ENCODE results near the gene KLHL29. TPM values are rescaled to one million over a fixed set of nuclear protein-coding genes. Genes with fewer than 3 reads are reported as not detected.

KLHL29 gene
- total RNA-seq, 1 experiment from 2014 or later, result 2.4 TPM

DNA sequence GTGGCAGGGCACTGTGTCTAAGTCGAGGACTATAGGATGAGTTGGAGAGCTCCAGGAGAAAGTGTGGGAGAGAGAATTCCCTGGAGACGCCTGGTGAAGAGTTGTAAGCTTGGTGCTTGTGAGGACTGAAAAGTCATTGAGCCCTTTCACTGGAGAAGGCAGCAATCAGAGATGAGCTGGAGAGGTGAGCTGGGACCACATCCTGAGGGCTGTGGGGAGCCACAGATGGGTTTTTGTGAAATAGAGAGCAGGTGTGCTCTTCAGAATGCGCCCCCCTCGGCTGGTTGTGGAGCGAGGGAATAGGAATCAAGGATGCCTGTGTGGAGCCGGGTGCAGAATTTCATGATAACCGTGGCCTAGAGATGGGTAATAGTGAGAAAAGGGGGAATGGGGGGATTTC is 224.3 kb downstream of the KLHL29 start:
- H2BK20ac ChIP-seq (ENCODE audit: low read depth, low read length, poor library complexity, severe bottlenecking), result no peak overlapping the region
- no CpG with 5 or more reads among the region's 7 CpGs for whole genome bisulfite sequencing (ENCODE audit: extremely low coverage, insufficient read length, low lambda C conversion rate)
- H3K23me2 ChIP-seq (ENCODE audit: insufficient read length, low read depth, low read length, poor library complexity, severe bottlenecking), result no peaks in the 10 kb centered on the region
- no peak overlapping the region for H3K4ac ChIP-seq (ENCODE audit: low read depth, low read length)
- H3K4me1 ChIP-seq (ENCODE audit: insufficient read depth, low read length), result peaks cover 5% of the 10 kb centered on the region; the same call in 1 of the 2 replicates
- no peak overlapping the region for H2BK5ac ChIP-seq (ENCODE audit: insufficient read length, low read length)
- no peak overlapping the region for H3K56ac ChIP-seq (ENCODE audit: insufficient read length, low read depth, low read length)
- H3K27ac Mint-ChIP-seq, result peak overlapping the region; percentile 51 to 69 (median 66); a peak in 6 of 7 replicates
- H3K18ac ChIP-seq (ENCODE audit: insufficient read length, low read depth, low read length), result no peak overlapping the region
- H3T11ph ChIP-seq (ENCODE audit: low read length), result no peak overlapping the region
- no peak for DNase-seq
- H2AFZ ChIP-seq (ENCODE audit: low read length), result no peak overlapping the region
- H2BK12ac ChIP-seq (ENCODE audit: insufficient read length, low read depth, low read length), result no peak overlapping the region
- no peaks in the 10 kb centered on the region for H4K20me1 ChIP-seq (ENCODE audit: control insufficient read depth, insufficient read depth, insufficient read length)
- H3K79me2 ChIP-seq (ENCODE audit: insufficient read depth, low read length), result no peaks in the 10 kb centered on the region
- no peaks in the 10 kb centered on the region for H3K9me3 ChIP-seq (ENCODE audit: control insufficient read depth, low read depth, low read length)
- H3K23ac ChIP-seq (ENCODE audit: insufficient read length, low read depth, low read length), result no peak overlapping the region
- H4K5ac ChIP-seq (ENCODE audit: insufficient read length, low read depth, low read length), result no peak overlapping the region
- H3K4me3 Mint-ChIP-seq, result no peak overlapping the region; a peak in 1 of 5 replicates
- H3K27ac ChIP-seq (ENCODE audit: insufficient read length, low read depth, low read length), result no peak overlapping the region
- peaks cover 33 to 34% of the 10 kb centered on the region in 2 experiments for H3K4me1 Mint-ChIP-seq
- H3K14ac ChIP-seq (ENCODE audit: insufficient read depth, low read length), result no peak overlapping the region
- peaks cover 29 to 33% of the 10 kb centered on the region in 2 experiments for H3K9me3 Mint-ChIP-seq
- H3K27me3 ChIP-seq (ENCODE audit: insufficient read depth, low read length), result no peaks in the 10 kb centered on the region
- H3K9ac ChIP-seq (ENCODE audit: extremely low read depth, insufficient read length, low read length), result no peak overlapping the region
- H2AK5ac ChIP-seq (ENCODE audit: insufficient read length, low read length), result no peak overlapping the region
- H3K4me2 ChIP-seq (ENCODE audit: insufficient read depth, insufficient read length, low read length), result no peak overlapping the region
- no peaks in the 10 kb centered on the region for H3K79me1 ChIP-seq (ENCODE audit: insufficient read depth, low read depth, low read length, poor library complexity, severe bottlenecking)
- H2BK15ac ChIP-seq (ENCODE audit: low read depth, low read length), result no peak overlapping the region
- H4K91ac ChIP-seq (ENCODE audit: insufficient read length, low read depth, low read length), result no peak overlapping the region
- H3K27me3 Mint-ChIP-seq (ENCODE audit: low read depth), result no peaks in the 10 kb centered on the region; the same call in 1 of the 2 replicates
- TF ChIP-seq, protein P1, sequence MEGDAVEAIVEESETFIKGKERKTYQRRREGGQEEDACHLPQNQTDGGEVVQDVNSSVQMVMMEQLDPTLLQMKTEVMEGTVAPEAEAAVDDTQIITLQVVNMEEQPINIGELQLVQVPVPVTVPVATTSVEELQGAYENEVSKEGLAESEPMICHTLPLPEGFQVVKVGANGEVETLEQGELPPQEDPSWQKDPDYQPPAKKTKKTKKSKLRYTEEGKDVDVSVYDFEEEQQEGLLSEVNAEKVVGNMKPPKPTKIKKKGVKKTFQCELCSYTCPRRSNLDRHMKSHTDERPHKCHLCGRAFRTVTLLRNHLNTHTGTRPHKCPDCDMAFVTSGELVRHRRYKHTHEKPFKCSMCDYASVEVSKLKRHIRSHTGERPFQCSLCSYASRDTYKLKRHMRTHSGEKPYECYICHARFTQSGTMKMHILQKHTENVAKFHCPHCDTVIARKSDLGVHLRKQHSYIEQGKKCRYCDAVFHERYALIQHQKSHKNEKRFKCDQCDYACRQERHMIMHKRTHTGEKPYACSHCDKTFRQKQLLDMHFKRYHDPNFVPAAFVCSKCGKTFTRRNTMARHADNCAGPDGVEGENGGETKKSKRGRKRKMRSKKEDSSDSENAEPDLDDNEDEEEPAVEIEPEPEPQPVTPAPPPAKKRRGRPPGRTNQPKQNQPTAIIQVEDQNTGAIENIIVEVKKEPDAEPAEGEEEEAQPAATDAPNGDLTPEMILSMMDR (conservative IDR thresholded peaks at IDR 0.05), result no peak
- peaks cover 10 to 49% (median 14%) of the 10 kb centered on the region in 3 experiments for H3K36me3 Mint-ChIP-seq (ENCODE audit: insufficient read depth in 1 of 3, low read depth in 3 of 3)
- H4K8ac ChIP-seq (replicated peaks; ENCODE audit: insufficient read length, low read depth, low read length), result no peak overlapping the region
- no peak overlapping the region for H2BK120ac ChIP-seq (ENCODE audit: low read depth, low read length, poor library complexity, severe bottlenecking)
